GM18526 (cell line): ENCODE measurements around the gene ANXA3.

Source experiments
- POLR2A ChIP-seq: IDR thresholded peaks from 3 replicates; pipeline ENCODE4 v1.6.1; 2011; ENCODE audit not compliant: insufficient read length; ENCODE audit errors: extremely low read depth

Gene ANXA3

GRCh38 chr4:78621395-78621794, 69.8 kb downstream of the ANXA3 start:
- TF ChIP-seq POLR2A, result no peak

GRCh38 chr4:78622253-78622979, 70.8 kb downstream of the ANXA3 start:
- TF ChIP-seq POLR2A, result no peak

GRCh38 chr4:78624048-78624447, 72.5 kb downstream of the ANXA3 start:
- no peak for TF ChIP-seq POLR2A

- TF ChIP-seq POLR2A, result no peak
These were observed 73.5 kb downstream of the ANXA3 start for GRCh38 chr4:78625073-78625472.

- no peak for TF ChIP-seq POLR2A
These were observed 75.7 kb downstream of the ANXA3 start for GRCh38 chr4:78627046-78627965.

- no peak for TF ChIP-seq POLR2A
These were observed 76.6 kb downstream of the ANXA3 start for GRCh38 chr4:78627966-78628678.

- TF ChIP-seq POLR2A, result no peak
These were observed 78.5 kb downstream of the ANXA3 start for GRCh38 chr4:78629991-78630541.

- no peak for TF ChIP-seq POLR2A
These were observed 79.0 kb downstream of the ANXA3 start for GRCh38 chr4:78630615-78631014.

- no peak for TF ChIP-seq POLR2A
These were observed 82.6 kb downstream of the ANXA3 start for GRCh38 chr4:78634011-78634664.

GRCh38 chr4:78638337-78639172, 87.0 kb downstream of the ANXA3 start:
- no peak for TF ChIP-seq POLR2A

GRCh38 chr4:78640714-78641113, 89.1 kb downstream of the ANXA3 start:
- no peak for TF ChIP-seq POLR2A

GRCh38 chr4:78642934-78643333, 91.4 kb downstream of the ANXA3 start:
- TF ChIP-seq POLR2A, result no peak

- TF ChIP-seq POLR2A, result no peak
These were observed 92.6 kb downstream of the ANXA3 start for GRCh38 chr4:78644063-78644691.
